K562 (cell line): ENCODE measurements around the gene TM7SF2. TPM values are rescaled to one million over a fixed set of nuclear protein-coding genes. Genes with fewer than 3 reads are reported as not detected.

Experiments
- BCOR ChIP-seq: fragments of 450-650 bp; IDR thresholded peaks from 2 replicates; pipeline ENCODE4 v1.6.1; 2016
- DEAF1 ChIP-seq: fragments of 450-650 bp; formaldehyde crosslinking; IDR thresholded peaks from 2 replicates; pipeline ENCODE4 v1.4.0; 2020; ENCODE audit warnings: mild to moderate bottlenecking, moderate library complexity
- E2F4 ChIP-seq: sonication (generic); formaldehyde crosslinking; IDR thresholded peaks from 2 replicates; pipeline ENCODE4 v1.8.0; 2022; ENCODE audit warnings: mild to moderate bottlenecking, low read depth, missing genetic modification reagents
- KAT7 ChIP-seq: sonication (generic); formaldehyde crosslinking; IDR thresholded peaks from 2 replicates; pipeline ENCODE4 v1.8.0; 2022; ENCODE audit warnings: missing genetic modification reagents, mild to moderate bottlenecking, borderline replicate concordance
- KAT8 ChIP-seq: fragments of 450-650 bp; IDR thresholded peaks from 2 replicates; pipeline ENCODE4 v1.6.1; 2016; ENCODE audit warnings: low read depth, mild to moderate bottlenecking
- MBD1 ChIP-seq: fragments of 250-450 bp; sonication (Bioruptor Pico); IDR thresholded peaks from 2 replicates; pipeline ENCODE4 v1.8.0; 2022; ENCODE audit warnings: inconsistent platforms
- NFXL1 ChIP-seq: fragments of 450-650 bp; formaldehyde crosslinking; IDR thresholded peaks from 2 replicates; pipeline ENCODE4 v1.4.0; 2021; ENCODE audit warnings: mild to moderate bottlenecking
- POLR2AphosphoS5 ChIP-seq: IDR thresholded peaks from 2 replicates; pipeline ENCODE4 v1.6.1; 2011; ENCODE audit warnings: mild to moderate bottlenecking, low read depth, low read length, moderate library complexity; ENCODE audit not compliant: control insufficient read depth, insufficient read depth
- POLR2H ChIP-seq: IDR thresholded peaks from 2 replicates; pipeline ENCODE4 v1.6.1; 2016; ENCODE audit warnings: missing genetic modification characterization, low read depth, mild to moderate bottlenecking, control low read depth, missing compliant biosample characterization, moderate library complexity
- RFX5 ChIP-seq: IDR thresholded peaks from 2 replicates; pipeline ENCODE4 v1.6.1; 2011; ENCODE audit warnings: low read depth, mild to moderate bottlenecking, improper control_type of control experiment, low read length
- RUNX1 ChIP-seq: sonication (generic); IDR thresholded peaks from 2 replicates; pipeline ENCODE4 v1.6.1; 2016; ENCODE audit warnings: antibody characterized with exemption, low read depth
- SAFB ChIP-seq: fragments of 200-400 bp; formaldehyde crosslinking; IDR thresholded peaks from 2 replicates; pipeline ENCODE4 v1.6.1; 2017; ENCODE audit warnings: low read depth, low read length, borderline replicate concordance
- SIN3A ChIP-seq, 2 experiments: fragments of 150-350 bp in 1 of 2; IDR thresholded peaks; 2 replicates each; pipeline ENCODE4 v1.6.1; 2011 to 2016; ENCODE audit warnings: borderline replicate concordance in 2 of 2, low read depth in 2 of 2, low read length in 2 of 2, mild to moderate bottlenecking in 2 of 2, moderate library complexity in 2 of 2; ENCODE audit not compliant: control insufficient read depth in 1 of 2
- SMAD1 ChIP-seq: fragments of 150-350 bp; IDR thresholded peaks from 2 replicates; pipeline ENCODE4 v1.6.1; 2014; ENCODE audit warnings: low read length, low read depth; ENCODE audit not compliant: partially characterized antibody
- SMARCA5 ChIP-seq: fragments of 450-650 bp; IDR thresholded peaks from 2 replicates; pipeline ENCODE4 v1.6.1; 2016
- SNAPC5 ChIP-seq: fragments of 250-450 bp; sonication (Bioruptor Pico); IDR thresholded peaks from 2 replicates; pipeline ENCODE4 v1.8.0; 2021; ENCODE audit warnings: moderate library complexity, mild to moderate bottlenecking, inconsistent platforms
- SRSF9 ChIP-seq: fragments of 200-400 bp; formaldehyde crosslinking; IDR thresholded peaks from 2 replicates; pipeline ENCODE4 v1.6.1; 2017; ENCODE audit warnings: low read depth, low read length, borderline replicate concordance
- TAF1 ChIP-seq: IDR thresholded peaks from 2 replicates; pipeline ENCODE4 v1.6.1; 2011; ENCODE audit warnings: mild to moderate bottlenecking, low read length, moderate library complexity; ENCODE audit not compliant: insufficient read depth, control insufficient read depth, severe bottlenecking; ENCODE audit errors: extremely low read depth
- XRCC5 ChIP-seq: fragments of 200-400 bp; formaldehyde crosslinking; IDR thresholded peaks from 2 replicates; pipeline ENCODE4 v1.6.1; 2017; ENCODE audit warnings: low read depth, mild to moderate bottlenecking, low read length
- ZFX ChIP-seq: sonication (generic); formaldehyde crosslinking; IDR thresholded peaks from 2 replicates; pipeline ENCODE4 v1.8.0; 2022; ENCODE audit warnings: mild to moderate bottlenecking, missing genetic modification reagents, moderate library complexity
- ZNF583 ChIP-seq: fragments of 250-450 bp; sonication (Bioruptor Pico); IDR thresholded peaks from 2 replicates; pipeline ENCODE4 v1.4.0; 2020
- ZNF644 ChIP-seq: fragments of 200-800 bp; sonication (Bioruptor generic); IDR thresholded peaks from 2 replicates; pipeline ENCODE4 v1.6.1; 2016; ENCODE audit warnings: low read depth, missing genetic modification characterization, missing compliant biosample characterization
- polyA plus RNA-seq, 8 experiments: library from polyadenylated mRNA; depleted of rRNA in 4 of 8; stranded (reverse) in 5 of 8; unstranded in 3 of 8; fragments of >200 nt; fragmentation: Nextera tagmentation in 2 of 8; fragmentation: Illumina TruSeq in 1 of 8; extraction: Ambion mirVana in 2 of 8; extraction: Trizol in 1 of 8; gene quantifications; 2 replicates each; pipeline versions ENCODE4 v1.2.1 to v1.2.3, GENCODE V29; 2011 to 2014; ENCODE audit warnings: inconsistent platforms in 1 of 8, missing spikeins in 1 of 8
- total RNA-seq, 7 experiments: library from RNA; depleted of rRNA in 6 of 7; stranded (reverse); fragments of >200 nt in 6 of 7; fragmentation: Illumina TruSeq in 2 of 7; extraction: Trizol in 2 of 7; gene quantifications; 2 replicates each; pipeline versions ENCODE4 v1.2.1 to v1.2.3, GENCODE V29; 2011 to 2021; ENCODE audit warnings: low replicate concordance in 1 of 7

The TM7SF2 gene
- total and polyA plus RNA-seq, 9 of the 15 experiments (the other 6 are each of a cell fraction or from before 2014, with no cell fraction given) = 1.2 to 22.0 (median 14.3) TPM

- TF ChIP-seq MBD1 (no peak), SAFB (no peak), NFXL1 (CRISPR knock-in tag) (no peak), RUNX1 (0 out of 2 replicates have a peak, but pooled peaks have one; percentile 36), SNAPC5 (CRISPR knock-in tag) (no peak), SMAD1 (no peak), SMARCA5 (no peak), RFX5 (peak; percentile 8; the same call in 1 of the 2 replicates), KAT7 (CRISPR knock-in tag) (peak; percentile 96; the same call in 1 of the 2 replicates), ZNF644 (tag) (no peak), SRSF9 (no peak), E2F4 (CRISPR knock-in tag) (no peak), SIN3A (IDR thresholded peaks at IDR 0.05; ENCODE audit: borderline replicate concordance in 2 of 2, control insufficient read depth in 1 of 2, low read depth in 2 of 2, low read length in 2 of 2) (peak; percentile 85 to 96), TAF1 (peak; percentile 75), ZFX (CRISPR knock-in tag) (peak; percentile 94), BCOR (no peak), KAT8 (no peak), POLR2AphosphoS5 (peak; percentile 81), POLR2H (tag) (peak; percentile 92), ZNF583 (no peak), DEAF1 (CRISPR knock-in tag) (peak; percentile 44; the same call in 1 of the 2 replicates), XRCC5 (no peak)
These were observed 22.7 kb downstream of the TM7SF2 start, which contains the start of gene SYVN1 (continued) for GRCh38 chr11:65134240-65134951.
